Right lobe of liver (tissue), 6 donors: ENCODE data around the gene ATP6V0D1. TPM values are rescaled to one million over a fixed set of nuclear protein-coding genes. Genes with fewer than 3 reads are reported as not detected.

Experiments used
- ATAC-seq, 4 donors: fragments of 200-7000 bp; cut with Tn5 transposase; one replicate each; pipeline ENCODE4 v1.9.1; 2020; ENCODE audit warnings: mild to moderate bottlenecking in 4 of 4, moderate library complexity in 4 of 4
- DNase-seq, 3 donors: peaks; one replicate each; pipeline ENCODE4 v3.0.0-alpha.2; 2020
- H3K27ac ChIP-seq, 3 donors: fragments of 200-600 bp; one replicate each; pipeline ENCODE4 v1.8.0; 2022
- H3K27me3 ChIP-seq, 2 donors: fragments of 200-600 bp; one replicate each; pipeline ENCODE4 v1.8.0; 2022
- H3K36me3 ChIP-seq, 4 donors: fragments of 200-600 bp; sonication (generic) in 1 of 4; one replicate each; pipeline versions ENCODE4 v1.5.1 to v1.8.0; 2017 to 2022; ENCODE audit warnings: control low read depth in 1 of 4
- H3K4me1 ChIP-seq, 4 donors: fragments of 200-600 bp; sonication (generic) in 1 of 4; one replicate each; pipeline versions ENCODE4 v1.5.1 to v1.8.0; 2017 to 2022; ENCODE audit warnings: control low read depth in 1 of 4
- H3K4me3 ChIP-seq, 3 donors: fragments of 200-600 bp; one replicate each; pipeline ENCODE4 v1.8.0; 2022
- H3K9me3 ChIP-seq, 4 donors: fragments of 200-600 bp; sonication (generic) in 1 of 4; one replicate each; pipeline versions ENCODE4 v1.5.1 to v1.8.0; 2017 to 2022; ENCODE audit warnings: control low read depth in 1 of 4
- CTCF ChIP-seq, 4 donors: fragments of 200-600 bp in 3 of 4; fragments of 450-650 bp in 1 of 4; IDR thresholded peaks; one replicate each; pipeline versions ENCODE4 v1.5.1 to v1.8.0; 2016 to 2022; ENCODE audit warnings: antibody characterized with exemption in 4 of 4, mild to moderate bottlenecking in 2 of 4
- POLR2A ChIP-seq: fragments of 450-650 bp; IDR thresholded peaks from one replicate; pipeline ENCODE4 v1.6.1; 2017; ENCODE audit warnings: antibody characterized with exemption, mild to moderate bottlenecking
- WGBS: methylation state at CpG from one replicate; pipeline ENCODE4 v1.1.6; 2018; ENCODE audit warnings: low coverage, low lambda C conversion rate; ENCODE audit not compliant: insufficient coverage; ENCODE audit errors: missing lambda C conversion rate; 5-methylcytosine and 5-hydroxymethylcytosine counted together
- intact Hi-C, 2 donors: fragments of 100-400 bp; cut with DNase I; formaldehyde crosslinking; loops; one replicate each; pipeline versions ENCODE4 v1.11.2 to v1.14.1; 2022
- total RNA-seq, 6 experiments: library from RNA; depleted of rRNA in 2 of 6; stranded (reverse); fragments of >200 nt in 2 of 6; fragmentation: NEBNext Ultra II Directional in 3 of 6; extraction: Animal tissue kit (Norgen Biotek cat#: 25700) in 3 of 6; gene quantifications; one replicate each; pipeline versions ENCODE4 v1.1.0 to v1.2.4, GENCODE V29; 2016 to 2023
- donor health status: DM: no; HTN: yes; CAD: no.
- donor health status: DM: no; HTN: no; CAD: no.
- donor health status: DM: no; HTN: no; CAD: no.
- donor health status: DM: no; HTN: yes; CAD: no.
- donor health status: DM: no; HTN: yes; CAD: no.

ATP6V0D1 gene
- total RNA-seq, 6 experiments from 2014 or later: 33.6 to 84.6 (median 47.0) TPM

DNA sequence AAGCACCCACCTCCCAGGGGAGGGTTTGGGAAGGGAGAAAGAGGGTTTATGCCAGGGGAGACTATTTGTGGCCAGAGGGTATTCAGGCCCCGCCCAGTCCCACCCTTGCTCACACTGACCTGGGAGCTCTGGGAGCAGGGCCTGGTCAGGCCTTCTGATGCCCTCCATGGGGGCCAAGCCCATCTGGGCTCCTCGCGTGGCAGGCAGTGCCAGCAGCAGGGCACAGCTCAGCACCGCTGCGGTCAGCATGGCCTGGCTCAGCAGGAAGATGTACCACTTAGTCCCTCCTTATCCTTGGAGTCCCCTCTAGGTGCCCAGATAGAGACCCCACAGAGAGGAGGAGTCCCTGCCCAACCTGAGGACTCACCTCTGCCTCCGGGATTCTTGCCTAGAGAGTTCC, 2.2 kb upstream of the ATP6V0D1 start, which contains the start of gene AGRP:
Gene AGRP (minus strand): TSS at position 398 of the 400 bp plus-strand sequence. CDS start 149 bp downstream, at position 249.
- Histone ChIP-seq H3K4me3 (no peak within 1 kb of the TSS), H3K27me3 (no peaks in the 10 kb centered on the region), H3K4me1 (peaks cover 0 to 39% (median 16%) of the 10 kb centered on the region in 4 donors), H3K9me3 (no peaks in the 10 kb centered on the region), H3K36me3 (no peaks in the 10 kb centered on the region), H3K27ac (peak within 1 kb of the TSS in 1 of 3 donors; percentile 65)
- WGBS: no CpG with 5 or more reads among the region's 6 CpGs
- no peak for DNase-seq
- ATAC-seq: no peak
- intact Hi-C loops: loop anchor here in 1 of 2 donors (10.0 kb wide), 1 partner anchor 58 kb away; no protein-coding TSS in a partner anchor
- TF ChIP-seq CTCF (IDR thresholded peaks at IDR 0.05): no peak
- no peak for TF ChIP-seq POLR2A

GRCh38 chr16:67482233-67482924, 1.4 kb upstream of the ATP6V0D1 start:
- H3K36me3 ChIP-seq: no peaks in the 10 kb centered on the region
- H3K27ac ChIP-seq: peak overlapping the region in 2 of 3 donors; percentile 65 to 74
- no peak for DNase-seq
- H3K27me3 ChIP-seq: no peaks in the 10 kb centered on the region
- H3K9me3 ChIP-seq: no peaks in the 10 kb centered on the region
- intact Hi-C loops: loop anchor here in 1 of 2 donors (10.0 kb wide), 1 partner anchor 58 kb away; no protein-coding TSS in a partner anchor
- no peak for ATAC-seq
- WGBS: 57% methylated on average over 14 of the region's 25 CpGs
- no peak for TF ChIP-seq CTCF (IDR thresholded peaks at IDR 0.05)
- no peak for TF ChIP-seq POLR2A
- H3K4me3 ChIP-seq: peak overlapping the region in 1 of 3 donors; percentile 80
- peaks cover 0 to 44% (median 18%) of the 10 kb centered on the region in 4 donors for H3K4me1 ChIP-seq

- Histone ChIP-seq H3K4me3 (peak overlapping the region; percentile 80 to 98 (median 95)), H3K9me3 (no peaks in the 10 kb centered on the region), H3K27ac (peak overlapping the region; percentile 54 to 74 (median 65)), H3K36me3 (no peaks in the 10 kb centered on the region), H3K27me3 (no peaks in the 10 kb centered on the region), H3K4me1 (peaks cover 0 to 44% (median 19%) of the 10 kb centered on the region in 4 donors)
- ATAC-seq (peak; percentile 0 to 11 (median 4)), DNase-seq (peak; percentile 69 to 71 (median 70))
- WGBS: 24% methylated on average over 17 of the region's 17 CpGs
- intact Hi-C loops: loop anchor here in 1 of 2 donors (10.0 kb wide), 1 partner anchor 57 kb away; no protein-coding TSS in a partner anchor
- TF ChIP-seq POLR2A (no peak), CTCF (IDR thresholded peaks at IDR 0.05) (no peak)
These were observed 740 bp upstream of the ATP6V0D1 start for GRCh38 chr16:67481561-67482232.

DNA sequence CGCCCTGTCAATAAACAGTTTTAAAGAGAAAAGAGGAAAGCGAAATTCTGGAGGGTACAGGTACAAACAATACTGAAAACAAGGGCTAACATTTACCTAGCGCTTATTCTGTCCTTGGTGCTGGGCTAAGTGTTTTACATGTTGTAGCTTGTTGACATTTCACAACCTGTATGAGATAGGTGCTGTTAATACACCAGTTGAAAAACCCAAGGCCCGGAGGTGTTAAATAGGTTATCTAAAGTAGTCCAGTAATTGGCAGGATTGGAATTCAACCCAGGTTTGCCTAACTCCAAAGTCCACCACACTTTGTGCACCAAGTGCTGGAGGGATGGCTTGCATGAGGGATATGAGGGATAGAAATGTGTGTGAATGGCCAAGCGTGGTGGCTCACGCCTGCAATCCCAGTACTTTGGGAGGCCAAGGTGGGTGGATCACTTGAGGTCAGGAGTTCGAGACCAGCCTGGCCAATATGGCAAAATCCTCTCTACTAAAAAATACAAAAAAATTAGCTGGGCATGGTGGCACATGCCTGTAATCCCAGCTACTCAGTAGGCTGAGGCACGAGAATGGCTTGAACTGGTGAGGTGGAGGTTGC, 2.9 kb downstream of the ATP6V0D1 start:
- no peak overlapping the region for H3K27ac ChIP-seq
- DNase-seq (peak in 1 of 3 donors; percentile 58), ATAC-seq (peak in 1 of 4 donors; percentile 7)
- no peak for TF ChIP-seq POLR2A
- no peak for TF ChIP-seq CTCF (IDR thresholded peaks at IDR 0.05)
- H3K36me3 ChIP-seq: no peaks in the 10 kb centered on the region
- H3K4me3 ChIP-seq: no peak overlapping the region
- intact Hi-C loops: no loop called here
- WGBS: 46% methylated on average over 5 of the region's 8 CpGs
- H3K27me3 ChIP-seq: no peaks in the 10 kb centered on the region
- H3K4me1 ChIP-seq: peaks cover 0 to 55% (median 16%) of the 10 kb centered on the region in 4 donors
- H3K9me3 ChIP-seq: no peaks in the 10 kb centered on the region
